ENCODE measurements around the gene PODXL2.

The PODXL2 gene

DNA sequence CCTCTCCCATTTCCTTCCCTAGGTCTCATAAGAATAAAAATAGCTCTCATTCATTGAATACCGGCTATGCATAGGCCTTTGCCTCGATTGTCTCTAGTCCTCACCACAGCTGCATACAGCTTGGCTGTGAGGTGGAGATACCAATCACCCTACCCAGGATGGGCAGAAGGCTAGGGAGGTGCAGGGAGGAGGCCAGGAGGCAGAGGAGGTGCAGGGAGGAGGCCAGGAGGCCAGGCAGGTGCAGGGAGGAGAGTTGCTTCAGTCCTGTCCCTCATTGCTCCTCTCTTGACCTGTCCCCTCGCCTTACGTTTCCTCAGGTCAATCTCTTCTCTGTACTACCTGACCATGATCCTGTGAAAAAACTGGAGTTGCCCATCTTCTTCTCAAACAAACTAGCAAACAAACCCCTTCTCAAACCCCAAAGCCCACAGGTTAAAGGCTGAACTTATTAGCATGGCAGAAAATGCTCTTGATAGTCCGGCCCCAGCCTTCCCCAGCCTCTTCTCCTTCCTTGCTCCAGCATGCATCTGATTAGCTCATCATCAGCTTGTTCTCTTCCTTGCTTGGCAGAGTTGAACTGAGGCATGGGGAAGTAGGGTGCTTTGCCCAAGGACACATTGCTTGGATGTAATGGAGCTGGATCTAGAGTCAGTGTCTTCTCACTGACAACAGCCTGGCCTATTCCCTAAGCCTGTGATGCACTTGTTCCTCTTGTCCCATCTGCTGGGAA lies 15.8 kb downstream of the PODXL2 start:
- Histone ChIP-seq H3K4me3 (peak overlapping the region in 3 of 10 experiments; percentile 1 to 34 (median 3); a peak in 2 of 20 replicates), H4K20me1 (no peaks in the 10 kb centered on the region; a peak in 1 of 22 replicates), H3K9me3 (replicated peaks in 1 of 11) (no peaks in the 10 kb centered on the region), H3K9ac (peak overlapping the region in 2 of 11 experiments; percentile 2 to 19; a peak in 2 of 22 replicates), H3K27ac (0 out of 22 replicates have a peak overlapping the region, but pooled peaks of 1 of the 11 experiments have one; percentile 1), H3K36me3 (peaks cover 0 to 14% (median 0%) of the 10 kb centered on the region in 11 experiments; a peak in 4 of 22 replicates), H3K4me2 (peak overlapping the region; percentile 72 to 98 (median 85)), H3K27me3 (no peaks in the 10 kb centered on the region), H3K4me1 (peaks cover 15 to 42% (median 30%) of the 10 kb centered on the region in 10 experiments)
- no peak for TF ChIP-seq Cebpa-rat (IDR thresholded peaks at IDR 0.05)

DNA sequence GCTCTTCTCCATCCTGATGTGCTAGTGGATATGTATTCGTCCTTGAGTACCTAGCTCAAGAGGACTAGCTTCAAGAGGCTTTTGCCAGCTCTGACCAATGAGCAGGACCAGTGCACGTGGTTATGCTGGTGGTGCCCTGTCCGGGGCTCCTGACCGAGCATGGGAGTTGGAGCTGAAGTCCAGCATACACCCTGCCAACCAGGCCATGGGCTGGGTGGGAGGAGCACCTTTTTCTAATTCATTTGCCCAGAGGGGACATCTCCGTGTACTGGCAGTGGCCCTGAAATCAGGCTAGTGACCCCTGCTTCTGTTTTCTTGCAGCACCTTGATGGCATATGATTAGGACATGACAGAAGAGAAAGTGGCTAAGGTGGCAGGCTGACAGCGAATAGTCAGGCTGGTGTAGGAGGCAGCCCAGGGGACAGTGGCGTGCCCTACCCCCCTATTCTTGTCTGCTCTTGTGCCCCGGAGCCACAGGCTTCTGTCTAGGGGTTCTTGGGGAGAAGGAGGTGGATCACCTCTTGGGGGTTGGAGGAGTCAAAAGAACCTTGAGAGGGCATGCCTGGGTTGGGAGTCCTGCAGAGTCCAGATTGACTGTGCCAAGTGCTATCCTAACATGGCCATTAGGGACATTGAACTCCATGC lies 16.5 kb downstream of the PODXL2 start:
- H3K27ac ChIP-seq: no peak overlapping the region
- H3K9ac ChIP-seq: no peak overlapping the region
- H3K4me3 ChIP-seq: no peak overlapping the region
- peaks cover 15 to 42% (median 30%) of the 10 kb centered on the region in 10 experiments for H3K4me1 ChIP-seq
- no peaks in the 10 kb centered on the region for H3K27me3 ChIP-seq
- TF ChIP-seq Cebpa-rat (IDR thresholded peaks at IDR 0.05): no peak
- H3K9me3 ChIP-seq (replicated peaks in 1 of 11): no peaks in the 10 kb centered on the region
- H3K4me2 ChIP-seq: peak overlapping the region; percentile 72 to 98 (median 85); a peak in 21 of 22 replicates
- H3K36me3 ChIP-seq: peaks cover 0 to 14% (median 0%) of the 10 kb centered on the region in 11 experiments; a peak in 2 of 22 replicates
- no peaks in the 10 kb centered on the region; a peak in 1 of 22 replicates for H4K20me1 ChIP-seq

DNA sequence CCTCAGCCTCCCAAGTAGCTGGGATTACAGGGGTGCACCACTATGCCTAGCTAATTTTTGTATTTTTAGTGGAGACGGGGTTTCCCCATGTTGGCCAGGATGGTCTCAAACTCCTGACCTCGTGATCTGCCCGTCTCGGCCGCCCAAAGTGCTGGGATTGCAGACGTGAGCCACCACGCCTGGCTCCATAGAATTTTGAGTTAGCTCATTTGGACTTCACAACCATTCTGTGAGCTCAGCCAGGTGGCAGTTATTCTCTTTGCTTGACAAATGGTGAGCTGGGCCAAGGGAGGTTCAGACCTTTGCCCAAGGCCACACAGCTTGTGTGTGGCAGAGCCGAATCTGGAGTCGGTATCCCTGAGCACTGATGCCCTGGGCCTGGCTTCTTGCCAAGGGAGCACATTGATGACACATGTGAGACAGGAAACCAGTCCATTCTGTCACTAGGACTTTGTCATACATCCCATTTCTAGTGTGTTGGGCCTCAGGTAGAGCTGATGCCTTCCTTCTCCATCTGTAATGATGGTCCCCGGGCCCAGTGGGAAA lies 17.6 kb downstream of the PODXL2 start:
- H3K27me3 ChIP-seq: no peaks in the 10 kb centered on the region

DNA sequence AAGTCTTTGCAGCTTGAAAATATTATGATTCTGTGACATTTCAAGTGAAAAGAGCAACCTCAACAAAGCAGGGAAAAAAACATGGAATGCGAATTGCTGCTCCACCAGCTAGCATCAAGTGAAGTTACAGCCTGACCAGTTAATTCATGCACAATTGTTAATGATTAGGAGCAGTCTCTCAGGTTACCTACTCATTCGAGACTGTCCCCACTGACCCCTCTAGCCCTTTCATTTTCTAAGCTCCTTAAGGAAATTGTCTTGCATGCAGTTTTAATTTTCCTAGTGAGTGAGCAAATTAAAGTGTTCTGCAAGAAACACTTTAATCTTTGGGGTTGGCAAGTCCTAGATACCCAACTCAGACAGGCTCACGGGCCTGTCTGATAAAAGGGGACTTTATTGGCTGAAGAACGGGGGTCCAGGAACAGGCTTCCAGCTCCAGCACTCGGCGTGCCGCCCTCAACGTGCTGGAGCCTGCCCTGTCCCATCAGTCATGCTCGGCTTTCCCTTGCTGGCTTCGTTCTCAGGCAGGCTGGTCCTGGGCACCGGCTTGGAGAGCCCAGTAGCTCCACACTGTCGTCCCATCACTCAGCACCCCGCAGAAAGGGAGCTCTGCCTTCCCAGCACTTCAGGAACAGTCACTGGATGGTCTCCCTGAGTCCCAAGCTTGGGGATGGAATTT lies 18.3 kb downstream of the PODXL2 start:
- peaks cover 15 to 42% (median 30%) of the 10 kb centered on the region in 10 experiments for H3K4me1 ChIP-seq
- no peak for TF ChIP-seq Cebpa-rat (IDR thresholded peaks at IDR 0.05)
- no peaks in the 10 kb centered on the region for H3K27me3 ChIP-seq
- H3K9ac ChIP-seq: no peak overlapping the region
- H4K20me1 ChIP-seq: no peaks in the 10 kb centered on the region; a peak in 1 of 22 replicates
- H3K4me2 ChIP-seq: peak overlapping the region in 1 of 11 experiments; percentile 86; a peak in 1 of 22 replicates
- no peak overlapping the region for H3K27ac ChIP-seq
- no peaks in the 10 kb centered on the region for H3K9me3 ChIP-seq (replicated peaks in 1 of 11)
- H3K36me3 ChIP-seq: peaks cover 0 to 7% (median 0%) of the 10 kb centered on the region in 11 experiments; a peak in 1 of 22 replicates
- no peak overlapping the region for H3K4me3 ChIP-seq

More for the DNA sequence above, 17.6 kb downstream of the PODXL2 start:
- no peak overlapping the region for H3K27ac ChIP-seq
- no peaks in the 10 kb centered on the region for H3K9me3 ChIP-seq (replicated peaks in 1 of 11)
- H3K4me3 ChIP-seq: no peak overlapping the region
- H3K4me1 ChIP-seq: peaks cover 15 to 42% (median 30%) of the 10 kb centered on the region in 10 experiments
- no peaks in the 10 kb centered on the region; a peak in 1 of 22 replicates for H4K20me1 ChIP-seq
- H3K9ac ChIP-seq: no peak overlapping the region
- TF ChIP-seq Cebpa-rat (IDR thresholded peaks at IDR 0.05): no peak
- peaks cover 0 to 7% (median 0%) of the 10 kb centered on the region in 11 experiments; a peak in 1 of 22 replicates for H3K36me3 ChIP-seq
- H3K4me2 ChIP-seq: peak overlapping the region in 5 of 11 experiments; percentile 14 to 98 (median 84); a peak in 5 of 22 replicates

DNA sequence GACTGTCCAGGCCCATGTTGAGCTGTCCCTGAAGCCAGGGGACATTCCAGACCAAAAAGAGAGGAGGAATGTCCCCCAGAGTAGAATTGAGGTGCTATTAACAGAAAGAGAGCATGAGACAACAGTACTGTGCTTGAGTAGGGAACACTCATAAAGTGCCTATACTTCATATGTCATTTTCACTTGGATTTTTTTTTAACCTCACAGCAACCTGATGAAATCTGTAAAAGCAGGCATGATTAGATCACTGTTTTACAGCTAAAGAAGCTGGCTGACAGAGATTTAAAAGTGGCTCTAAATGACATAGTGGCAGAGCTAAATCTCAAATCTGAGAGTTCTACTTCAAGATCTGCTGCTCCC lies 18.8 kb downstream of the PODXL2 start:
- no peaks in the 10 kb centered on the region for H3K9me3 ChIP-seq (replicated peaks in 1 of 11)
- no peak overlapping the region for H3K9ac ChIP-seq
- H3K27me3 ChIP-seq: no peaks in the 10 kb centered on the region
- no peak overlapping the region for H3K4me2 ChIP-seq
- TF ChIP-seq Cebpa-rat (IDR thresholded peaks at IDR 0.05): no peak
- no peak overlapping the region for H3K27ac ChIP-seq
- H3K36me3 ChIP-seq: peaks cover 0 to 7% (median 0%) of the 10 kb centered on the region in 11 experiments; a peak in 1 of 22 replicates
- no peak overlapping the region for H3K4me3 ChIP-seq
- no peaks in the 10 kb centered on the region; a peak in 1 of 22 replicates for H4K20me1 ChIP-seq
- peaks cover 15 to 42% (median 30%) of the 10 kb centered on the region in 10 experiments for H3K4me1 ChIP-seq

DNA sequence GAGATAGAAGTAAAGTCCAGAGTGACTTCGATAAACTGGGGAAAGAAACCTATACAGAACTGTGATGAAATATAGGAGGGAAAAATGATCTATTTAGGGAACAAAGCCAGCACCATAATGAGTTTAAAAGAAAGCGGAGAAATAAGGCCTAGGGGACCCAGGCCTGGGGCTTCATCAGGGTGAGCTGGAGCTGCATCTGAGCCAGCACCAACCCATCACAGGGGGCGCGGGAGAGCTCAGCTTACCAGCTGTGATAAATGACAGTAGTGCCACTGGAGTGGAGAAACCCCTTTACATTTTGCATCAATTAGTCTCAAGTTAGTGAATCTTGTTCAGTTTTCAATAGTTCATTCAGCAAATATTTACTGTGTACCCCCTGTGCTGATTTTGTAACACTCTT lies 21.3 kb downstream of the PODXL2 start:
- Histone ChIP-seq H3K4me2 (no peak overlapping the region), H3K9me3 (replicated peaks in 1 of 11) (no peaks in the 10 kb centered on the region), H3K4me3 (no peak overlapping the region), H3K36me3 (peaks cover 0 to 7% (median 0%) of the 10 kb centered on the region in 11 experiments; a peak in 1 of 22 replicates), H3K27me3 (peaks cover 0 to 7% (median 0%) of the 10 kb centered on the region in 11 experiments; a peak in 4 of 22 replicates), H3K4me1 (peaks cover 2 to 22% (median 14%) of the 10 kb centered on the region in 10 experiments; a peak in 18 of 20 replicates), H4K20me1 (no peaks in the 10 kb centered on the region; a peak in 1 of 22 replicates), H3K9ac (no peak overlapping the region), H3K27ac (no peak overlapping the region)
- no peak for TF ChIP-seq Cebpa-rat (IDR thresholded peaks at IDR 0.05)

DNA sequence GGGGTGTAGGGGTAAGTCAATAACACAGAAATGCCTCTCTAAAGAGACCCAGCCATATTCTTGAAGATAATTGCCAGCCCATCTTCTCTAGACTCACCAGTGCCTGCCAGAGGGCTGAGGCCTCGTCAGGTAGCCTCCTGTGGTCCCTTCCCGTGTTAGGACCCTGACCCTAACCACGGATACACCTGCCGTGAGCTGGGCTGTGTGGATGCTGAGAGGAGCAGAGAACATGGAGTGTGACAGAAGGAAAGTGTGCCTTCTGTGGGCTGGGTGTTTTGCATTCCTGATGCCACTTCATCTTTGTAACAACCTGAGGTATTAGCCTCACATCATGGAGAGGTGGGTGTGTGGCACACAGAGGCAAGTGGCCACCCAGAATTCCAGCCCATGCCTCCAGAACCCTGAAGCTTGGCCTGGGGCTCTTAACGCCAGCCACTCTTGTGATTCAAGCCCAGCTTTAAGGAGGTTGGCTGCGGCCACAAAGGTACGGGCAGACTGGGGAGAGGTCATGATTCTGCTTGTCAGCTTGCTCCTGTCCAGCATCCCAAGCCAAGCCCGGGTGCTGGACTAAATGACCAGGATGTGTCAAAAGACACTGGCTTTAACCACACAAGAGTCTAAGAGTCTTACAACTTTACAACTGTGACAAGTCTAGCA lies 22.7 kb downstream of the PODXL2 start:
- H3K9me3 ChIP-seq (replicated peaks in 1 of 11): no peaks in the 10 kb centered on the region
- no peak overlapping the region for H3K4me3 ChIP-seq
- H3K4me2 ChIP-seq: no peak overlapping the region
- H3K27me3 ChIP-seq: peaks cover 0 to 7% (median 0%) of the 10 kb centered on the region in 11 experiments; a peak in 4 of 22 replicates
- H3K9ac ChIP-seq: peak overlapping the region in 6 of 11 experiments; percentile 5 to 54 (median 14); a peak in 7 of 22 replicates
- H3K4me1 ChIP-seq: peaks cover 0 to 8% (median 6%) of the 10 kb centered on the region in 10 experiments; a peak in 12 of 20 replicates
- peaks cover 0 to 3% (median 0%) of the 10 kb centered on the region in 11 experiments; a peak in 1 of 22 replicates for H3K36me3 ChIP-seq
- no peak for TF ChIP-seq Cebpa-rat (IDR thresholded peaks at IDR 0.05)
- H4K20me1 ChIP-seq: no peaks in the 10 kb centered on the region
- H3K27ac ChIP-seq: no peak overlapping the region

Data from BLaER1 treated with 17β-estradiol and CSF1 and Interleukin-3, amounts not matched to agents 10 nM and 100 nM (cell line).